Glomerular visceral epithelial cell (primary cell): ENCODE data around the gene PHF10.
"Not testable (repeated sequence)": the region's sequence is repeated elsewhere in the genome, so short reads cannot be mapped to it uniquely, and the experiment has no call there.

Experiments used
- DNase-seq: peaks from one replicate; pipeline ENCODE4 v3.0.0-alpha.2; 2016; ENCODE audit errors: extremely low spot score

PHF10 gene

DNA sequence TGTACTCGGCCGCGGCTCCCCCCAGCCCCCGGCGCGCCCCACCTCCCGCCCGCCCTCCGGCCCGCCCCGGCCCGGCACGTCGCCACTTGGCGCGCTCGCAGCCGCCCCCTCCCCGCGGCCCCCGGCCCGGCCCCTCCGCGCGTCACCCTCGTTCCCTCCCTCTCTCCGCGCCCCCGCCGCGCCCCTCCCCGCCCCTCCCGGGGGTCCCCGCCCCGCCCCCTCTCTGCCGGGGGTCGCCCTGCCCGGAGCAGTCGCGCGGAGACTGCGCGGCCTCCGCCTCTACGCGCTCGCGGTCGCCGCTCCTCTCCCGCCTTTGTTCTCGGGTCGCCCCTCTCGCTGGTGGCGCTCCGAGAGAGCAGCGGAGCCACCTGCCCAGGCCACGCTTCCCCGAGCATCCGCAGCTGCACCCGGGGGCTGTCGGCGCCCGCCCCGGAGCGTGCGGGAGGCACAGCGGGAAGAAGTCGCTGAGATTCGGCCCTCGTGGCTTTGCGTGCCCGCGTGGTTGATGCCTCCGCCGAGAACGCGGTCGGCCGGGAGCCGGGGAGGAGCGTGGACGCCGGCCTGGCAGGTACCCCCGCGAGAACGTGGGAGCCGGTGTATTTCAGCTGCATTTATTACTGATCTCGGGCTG is at the start of gene PHF10:
Gene PHF10 (minus strand): TSS at position 7 of the 631 bp plus-strand sequence. CDS start 569 bp downstream, outside the sequence.
- DNase-seq = peak; percentile 67

DNA sequence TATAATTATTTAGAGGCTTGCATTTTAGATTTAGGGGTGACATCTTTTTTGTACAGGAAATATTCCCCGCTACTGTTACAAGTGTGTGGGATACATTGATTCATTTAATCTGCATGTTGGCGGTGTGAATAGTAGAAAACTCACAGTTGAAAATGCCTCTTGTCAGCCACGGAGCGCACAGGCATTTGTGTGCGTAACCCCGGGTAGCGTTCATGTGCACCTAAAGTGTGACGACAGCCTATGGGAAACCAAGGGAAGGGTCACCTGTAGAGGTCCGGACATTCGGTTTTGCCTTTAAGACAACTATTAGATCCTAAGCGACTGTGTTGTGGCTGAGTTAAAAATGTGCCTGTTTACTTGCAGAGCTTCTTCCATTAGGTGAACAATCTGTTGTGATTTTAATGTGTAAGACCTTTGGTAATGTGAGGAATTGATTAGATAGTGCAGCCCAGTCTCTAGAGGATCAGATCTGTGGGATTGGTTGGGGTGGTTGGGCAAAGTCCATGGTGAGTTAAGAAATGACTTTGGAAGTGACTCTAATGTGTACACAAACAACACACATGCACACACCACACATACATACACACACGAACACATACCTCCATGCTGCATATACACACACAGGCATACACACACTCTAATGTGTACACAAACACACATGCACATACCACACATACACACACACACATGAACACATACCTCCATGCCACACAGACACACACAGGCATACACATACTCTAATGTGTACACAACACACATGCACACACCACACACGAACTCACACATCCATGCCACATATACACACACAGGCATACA is 42.8 kb upstream of the PHF10 start:
- DNase-seq = no peak

GRCh38 chr6:169766232-169766631 is 41.9 kb upstream of the PHF10 start:
- no peak for DNase-seq

DNA sequence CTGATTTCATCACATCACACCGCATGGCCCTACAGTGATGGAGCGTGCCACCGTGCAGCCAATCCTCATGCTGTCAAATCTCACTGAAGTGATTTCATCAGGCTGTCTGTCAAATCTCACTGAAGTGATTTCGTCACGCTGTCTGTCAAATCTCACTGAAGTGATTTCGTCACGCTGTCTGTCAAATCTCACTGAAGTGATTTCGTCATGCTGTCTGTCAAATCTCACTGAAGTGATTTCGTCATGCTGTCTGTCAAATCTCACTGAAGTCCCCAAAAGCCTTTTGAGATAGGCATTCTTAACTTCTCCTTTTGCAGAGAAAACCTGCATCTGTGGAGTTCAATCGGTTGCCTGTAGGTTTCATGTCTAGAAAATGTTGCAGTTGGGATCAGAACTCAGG is 41.5 kb upstream of the PHF10 start:
- not testable (repeated sequence) for DNase-seq

DNA sequence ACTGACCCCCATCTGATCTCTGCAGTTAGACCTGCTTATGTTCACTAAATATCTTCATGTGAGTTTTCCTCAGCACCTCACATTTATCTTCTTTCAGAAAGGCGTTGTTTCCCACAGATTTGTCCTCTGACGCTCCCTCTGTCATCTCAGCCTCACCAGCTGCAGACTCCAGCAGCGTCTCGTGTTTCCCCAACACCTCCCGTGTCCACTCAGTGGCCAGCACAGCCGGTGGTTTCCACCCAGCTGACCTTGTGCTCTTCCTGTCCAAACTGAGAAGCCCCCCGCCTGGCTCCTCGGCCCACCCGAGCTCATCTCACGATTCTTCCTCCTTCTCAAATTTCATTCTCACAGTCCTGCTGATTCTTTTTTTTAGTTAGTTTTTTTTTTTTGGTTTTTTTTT is 39.6 kb upstream of the PHF10 start:
- no peak for DNase-seq

DNA sequence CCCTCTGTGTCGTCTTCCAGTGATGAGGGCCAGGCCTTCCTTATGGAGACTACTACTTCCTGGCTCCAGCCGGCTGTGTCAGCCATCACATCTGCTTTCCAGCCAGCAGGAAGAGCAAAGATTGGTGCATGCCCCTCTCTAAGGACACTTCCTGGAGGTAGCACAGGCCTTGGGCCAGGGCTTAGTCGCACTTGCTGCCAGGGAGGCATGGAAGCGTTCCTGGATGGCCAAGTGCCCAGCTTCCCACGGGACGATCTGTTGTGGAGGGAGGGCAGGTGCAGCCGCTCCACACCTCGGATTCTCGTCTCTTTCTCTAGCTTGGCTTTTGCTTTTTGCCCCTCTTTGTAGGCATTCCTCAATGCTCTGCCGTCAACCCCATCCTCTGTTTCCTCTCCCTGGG is 39.0 kb upstream of the PHF10 start:
- no peak for DNase-seq

GRCh38 chr6:169755162-169755561 is 30.9 kb upstream of the PHF10 start:
- no peak for DNase-seq

GRCh38 chr6:169752074-169752623 is 27.8 kb upstream of the PHF10 start:
- DNase-seq = no peak

- DNase-seq = peak; percentile 95
Observed at GRCh38 chr6:169751242-169752073, 27.2 kb upstream of the PHF10 start, which contains the start of the genes DYNLT2 and ERMARD. Gene DYNLT2, minus strand, starts transcription at chr6:169751572. Its CDS starts 114 bp downstream, at chr6:169751458. Gene ERMARD, plus strand, starts transcription at chr6:169751622. Its CDS starts 36 bp downstream, at chr6:169751658.

DNA sequence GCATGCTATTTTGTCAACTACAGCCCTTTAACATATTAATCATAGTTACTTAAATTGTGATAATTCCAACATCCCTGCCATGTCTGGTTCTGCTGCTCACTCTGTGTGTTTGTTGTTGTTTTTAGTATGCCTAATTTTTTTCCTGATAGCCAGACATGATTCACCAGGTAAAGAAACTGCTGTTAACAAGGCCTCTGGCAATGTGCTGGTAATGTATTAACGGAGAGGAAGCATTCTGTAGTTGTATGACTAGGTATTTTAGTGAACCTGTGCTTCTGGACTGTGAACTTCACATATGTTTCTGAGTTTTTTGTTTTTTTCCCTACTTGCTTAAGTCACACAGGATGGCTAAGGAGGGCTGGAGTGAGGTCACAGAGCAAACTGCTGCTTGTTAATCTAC is 22.3 kb upstream of the PHF10 start:
- DNase-seq = no peak

DNA sequence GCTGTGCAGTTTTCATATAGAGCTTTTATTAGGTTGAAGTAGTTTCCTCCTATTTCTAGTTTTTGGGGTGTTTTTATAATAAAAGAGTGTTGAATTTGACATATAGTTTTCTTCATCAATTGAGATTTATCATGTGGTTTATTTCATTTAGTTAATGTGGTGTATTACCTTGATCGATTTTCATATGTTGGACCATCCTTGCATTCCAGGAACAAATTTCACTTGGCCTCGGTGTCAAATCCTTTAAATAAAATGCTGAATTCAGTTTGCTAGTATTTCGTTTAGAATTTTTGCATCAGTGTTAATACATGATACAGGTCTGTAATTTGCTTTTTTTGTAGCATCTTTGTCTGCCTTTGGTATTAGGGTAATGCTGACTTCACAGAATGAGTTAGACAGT is 21.1 kb upstream of the PHF10 start:
- DNase-seq = no peak

DNA sequence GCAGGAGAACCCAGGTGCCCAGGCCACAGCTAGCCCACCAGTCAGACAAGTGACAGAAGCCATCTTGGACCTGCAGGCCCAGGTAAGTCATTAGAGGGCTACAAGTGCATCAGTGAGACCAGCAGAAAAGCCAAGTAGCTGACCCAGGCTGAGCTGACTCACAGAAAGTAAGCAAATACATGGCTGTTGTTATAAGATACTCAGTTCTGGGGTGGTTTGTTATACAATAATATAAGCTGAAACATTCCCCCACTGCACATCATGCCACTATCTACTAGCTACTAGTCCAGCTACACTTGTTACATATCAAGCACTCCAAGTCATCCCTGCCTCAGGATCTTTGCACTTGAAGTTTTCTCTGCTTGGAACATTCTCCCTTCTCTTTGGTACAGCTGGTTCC is 17.0 kb upstream of the PHF10 start:
- no peak for DNase-seq

DNA sequence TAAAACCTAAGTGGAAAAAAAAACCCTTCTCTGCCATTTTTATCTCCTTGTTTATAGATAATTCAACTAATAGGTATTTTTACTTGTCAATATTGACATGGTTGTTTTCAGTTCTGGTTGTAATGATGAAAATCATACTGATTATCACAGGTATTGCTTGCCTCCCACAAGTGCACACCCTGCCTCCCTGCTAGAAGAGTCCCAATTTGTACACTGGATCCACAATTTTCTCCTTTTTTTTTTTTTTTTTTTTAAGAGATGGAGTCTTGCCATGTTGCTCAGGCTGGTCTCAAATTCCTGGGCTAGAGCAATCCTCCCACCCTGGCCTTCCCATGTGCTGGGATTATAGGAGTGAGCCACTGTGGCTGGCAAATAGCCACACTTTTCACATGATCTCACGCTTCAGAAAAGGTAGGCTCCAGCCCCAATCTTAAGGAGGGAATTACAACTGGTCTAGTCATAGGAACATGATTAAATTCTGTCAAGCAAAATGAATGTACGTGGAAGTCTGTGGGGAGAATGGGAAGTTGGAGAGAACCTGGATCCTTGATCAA is 14.8 kb upstream of the PHF10 start:
- no peak for DNase-seq

DNA sequence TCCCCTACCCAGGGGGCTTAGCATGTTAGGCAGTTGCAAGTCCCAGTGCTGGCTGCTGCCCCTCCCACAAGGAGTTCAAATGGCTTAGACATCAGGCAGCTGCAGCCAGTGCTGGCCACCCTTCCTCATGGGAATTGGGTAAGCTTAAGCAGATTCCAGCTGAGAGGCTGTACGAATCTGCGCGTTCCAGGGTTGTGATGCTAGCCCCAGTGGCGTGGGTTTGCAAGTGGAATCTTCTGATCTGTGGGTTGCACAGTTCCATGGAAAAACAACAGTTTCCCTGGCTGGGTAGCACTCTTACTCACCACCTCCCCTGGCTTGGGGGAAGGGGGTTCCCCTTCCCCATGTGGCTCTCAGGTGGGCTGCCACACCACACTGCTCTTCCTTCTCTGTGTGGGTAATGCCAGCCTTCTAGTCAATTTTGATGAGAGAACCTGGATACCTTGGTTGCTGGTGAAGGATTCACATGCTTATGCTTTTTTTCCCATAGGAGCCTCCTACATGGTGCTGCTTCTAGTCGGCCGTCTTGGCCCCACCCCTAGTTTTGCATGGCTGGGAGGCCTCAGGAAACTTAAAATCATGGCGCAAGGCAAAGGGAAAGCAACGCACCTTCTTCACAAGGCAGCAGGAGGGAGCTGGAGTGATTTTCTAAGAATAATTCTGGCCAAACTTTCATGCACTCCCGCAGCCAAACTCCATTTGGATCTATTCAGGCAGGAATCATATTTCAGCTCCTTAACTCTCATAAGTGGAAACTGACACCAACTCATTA is 14.1 kb upstream of the PHF10 start:
- no peak for DNase-seq

- no peak for DNase-seq
Observed at GRCh38 chr6:169729961-169730360, 5.7 kb upstream of the PHF10 start.

DNA sequence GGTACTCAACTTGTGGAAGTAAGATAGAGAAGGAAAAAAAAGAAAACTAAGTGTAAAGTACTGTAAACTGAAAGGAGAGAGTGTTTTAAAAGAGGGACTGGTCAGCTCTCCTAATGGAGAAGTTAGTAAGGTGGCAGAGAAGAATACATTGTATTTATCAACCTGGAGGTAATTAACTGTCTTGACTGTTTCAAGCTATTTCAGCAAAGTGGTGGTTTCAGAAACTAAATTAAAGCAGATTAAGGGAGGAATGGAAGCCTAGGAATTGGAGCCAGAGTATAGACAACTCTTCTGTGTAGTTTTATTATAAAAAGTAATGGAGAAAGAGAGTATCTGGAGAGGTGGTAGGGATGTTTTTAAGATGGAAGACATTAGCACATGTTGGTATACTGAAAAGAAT is 2.7 kb upstream of the PHF10 start:
- no peak for DNase-seq

DNA sequence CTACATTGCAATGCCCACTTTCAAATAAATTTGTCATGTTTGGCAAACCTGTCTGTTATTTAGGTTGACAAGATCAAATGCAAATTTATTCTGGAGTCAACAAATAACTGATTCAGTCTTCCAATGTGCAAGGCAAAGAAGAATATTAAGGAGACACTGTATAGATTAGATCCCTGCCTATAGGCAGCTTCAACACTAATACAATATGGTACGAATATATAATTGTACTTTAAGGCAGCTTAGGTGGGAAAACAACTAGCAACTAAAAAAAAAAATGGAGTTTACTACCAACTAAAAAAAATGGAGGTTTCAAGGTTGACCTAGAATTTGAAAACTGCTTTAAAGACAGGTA is 1.7 kb upstream of the PHF10 start:
- no peak for DNase-seq

GRCh38 chr6:169725125-169726048 is 1.1 kb upstream of the PHF10 start:
- DNase-seq = peak; percentile 48

GRCh38 chr6:169723991-169724493 is 258 bp downstream of the PHF10 start:
- peak; percentile 40 for DNase-seq
